Measurements from ENCODE around the gene ASIC4. TPM values are rescaled to one million over a fixed set of nuclear protein-coding genes. Genes with fewer than 3 reads are reported as not detected.

ASIC4 gene
- polyA plus RNA-seq, 2 of the 4 experiments (the other 2 are of a cell fraction), result 0.04 TPM; not detected in 1

GRCh38 chr2:219488844-219489194 lies 25.5 kb upstream of the ASIC4 start:
- DNase-seq (ENCODE audit: low read depth in 1 of 2, low spot score in 1 of 2) (no peak), ATAC-seq (no peak), FAIRE-seq (no peak)
- Histone ChIP-seq H3K4me2 (no peak overlapping the region), H3K4me1 (no peaks in the 10 kb centered on the region), H3K27ac (no peak overlapping the region), H3K4me3 (no peak overlapping the region), H3K9me3 (no peaks in the 10 kb centered on the region)
- ChIA-PET CTCF (interaction anchor here (0.9 to 89.4 kb wide), 3 partner anchors 17 to 66 kb away, joined by 3 to 3291 read pairs (median 3291); partner anchors contain the start of genes ASIC4, CHPF, GMPPA and SPEG), POLR2A (interaction anchor here (3.1 kb wide), 1 partner anchor 9 kb away, joined by 10 read pairs; the partner anchor contains the start of gene GMPPA)
- TF ChIP-seq BCL3 (IDR thresholded peaks at IDR 0.05) (no peak), RARB (CRISPR knock-in tag; IDR thresholded peaks at IDR 0.05) (no peak), EHF (CRISPR knock-in tag; IDR thresholded peaks at IDR 0.05) (no peak), ATOH8 (CRISPR knock-in tag; IDR thresholded peaks at IDR 0.05; ENCODE audit: low read depth) (no peak), CBX2 (IDR thresholded peaks at IDR 0.05; ENCODE audit: borderline replicate concordance, low read depth) (no peak), TP53 (CRISPR knock-in tag; IDR thresholded peaks at IDR 0.05) (no peak), FOSB (CRISPR knock-in tag; IDR thresholded peaks at IDR 0.05) (no peak), ZC3H11A (IDR thresholded peaks at IDR 0.05) (no peak), POLR2AphosphoS2 (conservative IDR thresholded peaks at IDR 0.05; ENCODE audit: low read length) (no peak), ESRRA (IDR thresholded peaks at IDR 0.05; ENCODE audit: borderline replicate concordance, low read length) (no peak), HES2 (IDR thresholded peaks at IDR 0.05) (no peak), POLR2A (IDR thresholded peaks at IDR 0.05; ENCODE audit: low read length) (no peak), JUNB (IDR thresholded peaks at IDR 0.05) (no peak), TFCP2L1 (CRISPR knock-in tag; IDR thresholded peaks at IDR 0.05) (no peak), CHD2 (IDR thresholded peaks at IDR 0.05; ENCODE audit: low read length, partially characterized antibody) (no peak), FOXS1 (CRISPR knock-in tag; IDR thresholded peaks at IDR 0.05) (no peak)
- WGBS (ENCODE audit: missing lambda C conversion rate), result 66% methylated on average over 9 of the region's 14 CpGs

GRCh38 chr2:219489315-219489714 lies 25.0 kb upstream of the ASIC4 start:
- H3K27ac ChIP-seq, result no peak overlapping the region
- no peaks in the 10 kb centered on the region for H3K9me3 ChIP-seq
- DNase-seq (ENCODE audit: low read depth in 1 of 2, low spot score in 1 of 2), result no peak
- no peak for TF ChIP-seq ELK1 (IDR thresholded peaks at IDR 0.05; ENCODE audit: low read depth, low read length)
- no peak for TF ChIP-seq ZNF302 (CRISPR knock-in tag; IDR thresholded peaks at IDR 0.05)
- TF ChIP-seq EHMT2 (IDR thresholded peaks at IDR 0.05; ENCODE audit: low read depth), result no peak
- TF ChIP-seq FOXS1 (CRISPR knock-in tag; IDR thresholded peaks at IDR 0.05), result no peak
- no peak for TF ChIP-seq EHF (CRISPR knock-in tag; IDR thresholded peaks at IDR 0.05)
- TF ChIP-seq RNF2 (IDR thresholded peaks at IDR 0.05; ENCODE audit: borderline replicate concordance, low read depth), result no peak
- TF ChIP-seq ATOH8 (CRISPR knock-in tag; IDR thresholded peaks at IDR 0.05; ENCODE audit: low read depth), result no peak
- TF ChIP-seq NR3C1 (IDR thresholded peaks at IDR 0.05), result no peak
- TF ChIP-seq CTCF (IDR thresholded peaks at IDR 0.05), result no peak
- no peak for TF ChIP-seq REST (IDR thresholded peaks at IDR 0.05)
- no peak for TF ChIP-seq TFCP2L1 (CRISPR knock-in tag; IDR thresholded peaks at IDR 0.05)
- no peak for TF ChIP-seq PHF8 (IDR thresholded peaks at IDR 0.05; ENCODE audit: borderline replicate concordance, low read depth)
- TF ChIP-seq CHD2 (IDR thresholded peaks at IDR 0.05; ENCODE audit: low read length, partially characterized antibody), result no peak
- TF ChIP-seq ESRRA (IDR thresholded peaks at IDR 0.05; ENCODE audit: borderline replicate concordance, low read length), result no peak
- TF ChIP-seq PBX3 (IDR thresholded peaks at IDR 0.05), result no peak
- H3K4me2 ChIP-seq, result no peak overlapping the region
- ChIA-PET POLR2A (interaction anchor here (3.1 kb wide), 1 partner anchor 9 kb away, joined by 10 read pairs; the partner anchor contains the start of gene GMPPA), CTCF (interaction anchor here (0.9 to 89.4 kb wide), 3 partner anchors 17 to 66 kb away, joined by 3 to 3291 read pairs (median 3291); partner anchors contain the start of genes ASIC4, CHPF, GMPPA and SPEG)
- FAIRE-seq, result no peak
- WGBS (ENCODE audit: missing lambda C conversion rate), result 63% methylated on average over 1 of the region's 9 CpGs
- H3K4me1 ChIP-seq, result no peaks in the 10 kb centered on the region
- no peak for ATAC-seq
- H3K4me3 ChIP-seq, result no peak overlapping the region
